Transverse colon (tissue), 4 donors: ENCODE results near the gene WBP11. TPM values are rescaled to one million over a fixed set of nuclear protein-coding genes. Genes with fewer than 3 reads are reported as not detected.

Experiments
- DNase-seq: peaks from one replicate; pipeline ENCODE4 v3.0.0-alpha.2; 2019
- H3K27ac ChIP-seq, 4 donors: fragments of 200-600 bp; sonication (generic); 2 replicates each; pipeline ENCODE4 v1.5.1; 2016 to 2018; ENCODE audit warnings: inconsistent platforms in 4 of 4
- H3K27me3 ChIP-seq: fragments of 200-600 bp; sonication (generic); 2 replicates; pipeline ENCODE4 v1.5.1; 2017; ENCODE audit warnings: inconsistent platforms
- H3K36me3 ChIP-seq, 4 donors: fragments of 200-600 bp; sonication (generic); 2 replicates each; pipeline ENCODE4 v1.5.1; 2017 to 2019; ENCODE audit warnings: inconsistent platforms in 4 of 4
- H3K4me1 ChIP-seq, 4 donors: fragments of 200-600 bp; sonication (generic); 2 replicates each; pipeline ENCODE4 v1.5.1; 2017 to 2020; ENCODE audit warnings: inconsistent platforms in 4 of 4
- H3K4me3 ChIP-seq, 4 donors: fragments of 200-600 bp; sonication (generic); 1 replicate in 1 of 4; 2 replicates in 3 of 4; pipeline versions ENCODE4 v1.5.1 to v1.6.1; 2017 to 2019; ENCODE audit warnings: inconsistent platforms in 4 of 4
- H3K9me3 ChIP-seq, 2 donors: fragments of 200-600 bp; sonication (generic); 2 replicates each; pipeline ENCODE4 v1.5.1; 2017 to 2019; ENCODE audit warnings: inconsistent platforms in 2 of 2
- CTCF ChIP-seq, 5 experiments: fragments of 200-600 bp in 3 of 5; fragments of 450-650 bp in 2 of 5; sonication (generic) in 3 of 5; IDR thresholded peaks; 1 replicate in 2 of 5; 2 replicates in 3 of 5; pipeline ENCODE4 v1.5.1; 2016 to 2017; ENCODE audit warnings: antibody characterized with exemption in 5 of 5, inconsistent platforms in 3 of 5, mild to moderate bottlenecking in 2 of 5, moderate library complexity in 1 of 5
- EP300 ChIP-seq: sonication (generic); formaldehyde crosslinking; IDR thresholded peaks from one replicate; pipeline ENCODE4 v1.6.1; 2017; ENCODE audit warnings: antibody characterized with exemption, low read depth
- POLR2A ChIP-seq: fragments of 450-650 bp; IDR thresholded peaks from one replicate; pipeline ENCODE4 v1.6.1; 2016; ENCODE audit warnings: antibody characterized with exemption, mild to moderate bottlenecking, moderate library complexity
- POLR2AphosphoS5 ChIP-seq, 3 donors: sonication (generic); formaldehyde crosslinking; IDR thresholded peaks; one replicate each; pipeline ENCODE4 v1.6.1; 2016; ENCODE audit warnings: antibody characterized with exemption in 3 of 3
- WGBS, 2 donors: methylation state at CpG; one replicate each; pipeline ENCODE4 v1.1.5; 2018; ENCODE audit warnings: low coverage in 1 of 2; 5-methylcytosine and 5-hydroxymethylcytosine counted together
- in situ Hi-C, 4 donors: fragments of 200-750 bp; cut with MboI; loops; one replicate each; pipeline versions ENCODE4 v1.15.0 to v1.15.1; 2017; ENCODE audit warnings: low sequenced_read_pairs in 3 of 4, low pct_ligation_motif_present in 1 of 4, low pct_unique_long_range_greater_than_20kb in 1 of 4
- intact Hi-C: fragments of 100-400 bp; cut with DNase I; formaldehyde crosslinking; loops from one replicate; pipeline ENCODE4 v1.15.1; 2023; ENCODE audit warnings: low total_unique reads
- total RNA-seq, 4 donors: library from RNA; depleted of rRNA; stranded (reverse); fragments of >200 nt; gene quantifications; one replicate each; pipeline ENCODE4 v1.1.0, GENCODE V29; 2016

WBP11 gene
- total RNA-seq, 4 donors from 2014 or later = 7.4 to 19.4 (median 11.6) TPM

GRCh38 chr12:14776236-14776961, 26.9 kb downstream of the WBP11 start:
- no peaks in the 10 kb centered on the region for H3K36me3 ChIP-seq
- intact Hi-C loops = no loop called here
- 48 to 56% methylated on average over 4 to 5 of the region's 5 CpGs for WGBS, 2 donors
- peak overlapping the region in 1 of 4 donors; percentile 76 for H3K4me3 ChIP-seq
- in situ Hi-C loops = no loop called here
- no peaks in the 10 kb centered on the region for H3K9me3 ChIP-seq
- peak overlapping the region; percentile 94 to 99 (median 96) for H3K27ac ChIP-seq
- H3K4me1 ChIP-seq = peaks cover 0 to 39% (median 23%) of the 10 kb centered on the region in 4 donors
- H3K27me3 ChIP-seq = no peaks in the 10 kb centered on the region
- no peak for TF ChIP-seq EP300
- no peak for TF ChIP-seq POLR2AphosphoS5 (IDR thresholded peaks at IDR 0.05)
- TF ChIP-seq CTCF (IDR thresholded peaks at IDR 0.05) = peak in 1 of 5 experiments; percentile 15
- TF ChIP-seq POLR2A = no peak
- DNase-seq = no peak

- TF ChIP-seq CTCF (IDR thresholded peaks at IDR 0.05) (no peak), EP300 (no peak), POLR2AphosphoS5 (IDR thresholded peaks at IDR 0.05) (no peak), POLR2A (no peak)
- DNase-seq = no peak
- Histone ChIP-seq H3K9me3 (no peaks in the 10 kb centered on the region), H3K27ac (peak overlapping the region; percentile 94 to 99 (median 96)), H3K27me3 (no peaks in the 10 kb centered on the region), H3K4me3 (peak overlapping the region in 3 of 4 donors; percentile 65 to 83 (median 76)), H3K36me3 (no peaks in the 10 kb centered on the region), H3K4me1 (peaks cover 0 to 35% (median 22%) of the 10 kb centered on the region in 4 donors)
- intact Hi-C loops (no loop called here), in situ Hi-C loops (no loop called here)
- 17 to 67% methylated on average over 1 of the region's 1 CpG for WGBS, 2 donors
Observed at GRCh38 chr12:14775636-14775980, 27.7 kb downstream of the WBP11 start.

GRCh38 chr12:14774906-14775635, 28.2 kb downstream of the WBP11 start:
- Histone ChIP-seq H3K27me3 (no peaks in the 10 kb centered on the region), H3K4me1 (peaks cover 0 to 35% (median 22%) of the 10 kb centered on the region in 4 donors), H3K4me3 (peak overlapping the region; percentile 65 to 83 (median 74)), H3K27ac (peak overlapping the region; percentile 94 to 99 (median 96)), H3K9me3 (no peaks in the 10 kb centered on the region), H3K36me3 (no peaks in the 10 kb centered on the region)
- peak; percentile 59 for DNase-seq
- 2 to 5% methylated on average over 5 to 34 of the region's 34 CpGs for WGBS, 2 donors
- in situ Hi-C loops = no loop called here
- peak in 2 of 3 donors; percentile 39 to 51 for TF ChIP-seq POLR2AphosphoS5 (IDR thresholded peaks at IDR 0.05)
- no peak for TF ChIP-seq CTCF (IDR thresholded peaks at IDR 0.05)
- TF ChIP-seq POLR2A = peak; percentile 6
- no peak for TF ChIP-seq EP300
- intact Hi-C loops = no loop called here
